ENCODE data around the gene CCDC136. TPM values are rescaled to one million over a fixed set of nuclear protein-coding genes. Genes with fewer than 3 reads are reported as not detected.

Gene CCDC136
- total and polyA plus RNA-seq, 2 experiments from 2014 or later, result 27.1 to 55.7 TPM

GRCh38 chr7:128811631-128812430, 20.1 kb downstream of the CCDC136 start:
- DNase-seq (ENCODE audit: low spot score) (no peak), ATAC-seq (peak; percentile 22; the same call in 1 of the 3 replicates)
- H3K9me2 ChIP-seq (ENCODE audit: insufficient read depth), result no peaks in the 10 kb centered on the region
- Mint-ChIP-seq H3K27me3 (ENCODE audit: insufficient read depth, low read depth, poor library complexity) (no peaks in the 10 kb centered on the region), H3K4me3 (no peak overlapping the region), H3K36me3 (ENCODE audit: low read depth) (peaks cover 28% of the 10 kb centered on the region), H3K4me1 (peaks cover 3% of the 10 kb centered on the region; the same call in 1 of the 3 replicates), H3K9me3 (no peaks in the 10 kb centered on the region), H3K27ac (no peak overlapping the region)
- H3K27ac ChIP-seq (ENCODE audit: low read depth), result no peak overlapping the region
- no peaks in the 10 kb centered on the region for H3K27me3 ChIP-seq (ENCODE audit: insufficient read depth)
- TF ChIP-seq EZH2phosphoT487 (IDR thresholded peaks at IDR 0.05; ENCODE audit: unreplicated experiment) (no peak), REST (IDR thresholded peaks at IDR 0.05; ENCODE audit: unreplicated experiment) (no peak), ZNF462 (CRISPR knock-in tag; IDR thresholded peaks at IDR 0.05) (no peak), ETS1 (IDR thresholded peaks at IDR 0.05) (no peak), POLR2AphosphoS5 (IDR thresholded peaks at IDR 0.05; ENCODE audit: low read depth) (no peak), EZH2 (IDR thresholded peaks at IDR 0.05; ENCODE audit: low read depth, unreplicated experiment) (no peak), ZNF331 (CRISPR knock-in tag; IDR thresholded peaks at IDR 0.05; ENCODE audit: low read depth) (no peak), JUNB (IDR thresholded peaks at IDR 0.05; ENCODE audit: unreplicated experiment) (no peak), CTCF (conservative IDR thresholded peaks at IDR 0.05; ENCODE audit: low read depth in 2 of 2) (no peak), ZNF114 (CRISPR knock-in tag; IDR thresholded peaks at IDR 0.05) (no peak), CREB1 (CRISPR knock-in tag; IDR thresholded peaks at IDR 0.05; ENCODE audit: low read depth) (no peak)
- 0 out of 2 replicates have a peak, but pooled peaks cover 3% of the 10 kb centered on the region for H4K20me1 ChIP-seq (replicated peaks; ENCODE audit: insufficient read depth)
- peaks cover 10% of the 10 kb centered on the region; the same call in 1 of the 2 replicates for H3K4me1 ChIP-seq (ENCODE audit: insufficient read depth)
- H3K4me2 ChIP-seq, result no peak overlapping the region
- 0 out of 2 replicates have a peak, but pooled peaks cover 8% of the 10 kb centered on the region for H3K36me3 ChIP-seq (ENCODE audit: insufficient read depth)
- no peaks in the 10 kb centered on the region for H3F3A ChIP-seq (replicated peaks; ENCODE audit: low read depth)
- H2AFZ ChIP-seq, result no peak overlapping the region
- H3K79me2 ChIP-seq (replicated peaks; ENCODE audit: insufficient read depth), result no peaks in the 10 kb centered on the region
- no peak overlapping the region for H3K4me3 ChIP-seq

Measured in GM23338 (cell line).